ENCODE measurements around the gene MYEF2. TPM values are rescaled to one million over a fixed set of nuclear protein-coding genes. Genes with fewer than 3 reads are reported as not detected.

The MYEF2 gene
- total RNA-seq, 1 donor from 2014 or later, result 10.6 TPM

GRCh38 chr15:48086133-48086532 lies 92.0 kb downstream of the MYEF2 start:
- DNase-seq, result peak; percentile 53

DNA sequence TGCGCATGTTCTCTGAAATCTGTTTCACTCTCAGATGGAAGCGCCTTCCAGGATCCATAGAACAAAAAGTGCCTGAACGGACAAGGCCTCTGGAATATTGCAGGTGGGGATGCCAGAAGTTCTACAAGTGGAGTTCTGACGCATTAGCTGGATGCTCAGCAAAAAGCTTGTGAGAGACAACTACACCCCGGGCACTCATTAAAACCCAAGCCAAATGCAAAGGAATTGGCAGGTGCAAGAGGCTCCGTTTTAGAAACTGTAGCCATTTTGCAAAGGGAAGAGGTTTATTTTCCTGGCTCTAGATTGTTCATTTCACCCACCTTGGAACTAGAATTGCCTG lies 92.5 kb downstream of the MYEF2 start:
- peak; percentile 74 for DNase-seq

- peak; percentile 60 for DNase-seq
Measured at GRCh38 chr15:48084759-48085590, 93.1 kb downstream of the MYEF2 start.

Other genes with a start within 250 kb of the MYEF2 start
- not detected for gene SLC24A5, start 57.3 kb downstream of the MYEF2 start, total RNA-seq
- not detected for gene CTXN2, start 13.4 kb upstream of the MYEF2 start, total RNA-seq
- not detected for gene SLC12A1, start 28.0 kb upstream of the MYEF2 start, total RNA-seq
- gene DUT, start 153.1 kb upstream of the MYEF2 start, total RNA-seq, result 91.9 TPM

All from tongue (tissue), 2 donors.